Fibroblast of lung (primary cell): ENCODE measurements around the gene BAG5. TPM values are rescaled to one million over a fixed set of nuclear protein-coding genes. Genes with fewer than 3 reads are reported as not detected.

Source experiments
- DNase-seq, 2 donors: peaks; one replicate each; pipeline versions ENCODE4 v3.0.0 to v3.0.0-alpha.2; 2010; ENCODE audit warnings: low read depth in 2 of 2
- H2AFZ ChIP-seq: 2 replicates; pipeline ENCODE4 v1.5.1; 2012; ENCODE audit warnings: low read length, control low read depth, inconsistent platforms
- H3K27ac ChIP-seq: 2 replicates; pipeline ENCODE4 v1.5.1; 2011; ENCODE audit warnings: low read length, control low read depth; ENCODE audit not compliant: insufficient read depth
- H3K27me3 ChIP-seq: 2 replicates; pipeline ENCODE4 v1.5.1; 2011; ENCODE audit warnings: mild to moderate bottlenecking, low read length; ENCODE audit not compliant: control insufficient read depth, insufficient read depth
- H3K36me3 ChIP-seq: 2 replicates; pipeline ENCODE4 v1.5.1; 2011; ENCODE audit warnings: low read length; ENCODE audit not compliant: control insufficient read depth, insufficient read depth
- H3K4me1 ChIP-seq: 2 replicates; pipeline ENCODE4 v1.5.1; 2011; ENCODE audit warnings: low read length; ENCODE audit not compliant: control insufficient read depth, insufficient read depth; ENCODE audit errors: extremely low read depth
- H3K4me2 ChIP-seq: 2 replicates; pipeline ENCODE4 v1.5.1; 2011; ENCODE audit warnings: low read length, control low read depth; ENCODE audit not compliant: insufficient read depth; ENCODE audit errors: extremely low read depth
- H3K4me3 ChIP-seq, 4 experiments: fragments of 200-600 bp in 1 of 4; sonication (generic) in 1 of 4; replicated peaks in 1 of 4; 2 replicates each; pipeline ENCODE4 v1.5.1; 2011 to 2016; ENCODE audit warnings: low read length in 4 of 4, low read depth in 3 of 4, mild to moderate bottlenecking in 3 of 4, control low read depth in 2 of 4, inconsistent platforms in 1 of 4, mixed read lengths in 1 of 4; ENCODE audit not compliant: insufficient read depth in 1 of 4; ENCODE audit errors: control extremely low read depth in 1 of 4
- H3K79me2 ChIP-seq: 2 replicates; pipeline ENCODE4 v1.5.1; 2012; ENCODE audit warnings: mild to moderate bottlenecking, low read length, inconsistent platforms; ENCODE audit not compliant: control insufficient read depth, insufficient read depth
- H3K9ac ChIP-seq: 2 replicates; pipeline ENCODE4 v1.5.1; 2011; ENCODE audit warnings: mild to moderate bottlenecking, low read length, control low read depth; ENCODE audit not compliant: insufficient read depth
- H3K9me3 ChIP-seq: 2 replicates; pipeline ENCODE4 v1.5.1; 2012; ENCODE audit warnings: low read depth, low read length; ENCODE audit not compliant: control insufficient read depth, insufficient read depth
- H4K20me1 ChIP-seq: 2 replicates; pipeline ENCODE4 v1.5.1; 2011; ENCODE audit warnings: low read length; ENCODE audit not compliant: control insufficient read depth, insufficient read depth; ENCODE audit errors: extremely low read depth
- EZH2 ChIP-seq: IDR thresholded peaks from 2 replicates; pipeline ENCODE4 v1.5.1; 2012; ENCODE audit warnings: low read length, control low read depth, mild to moderate bottlenecking; ENCODE audit errors: missing control alignments
- polyA plus RNA-seq, 2 donors: library from polyadenylated mRNA; depleted of rRNA in 1 of 2; stranded (reverse) in 1 of 2; unstranded in 1 of 2; fragments of >200 nt; gene quantifications; 2 replicates each; pipeline ENCODE4 v1.2.1, GENCODE V29; 2011 to 2012; ENCODE audit warnings: missing spikeins in 1 of 2
- total RNA-seq: library from RNA; depleted of rRNA; stranded (reverse); fragments of >200 nt; gene quantifications from 2 replicates; pipeline ENCODE4 v1.2.1, GENCODE V29; 2014
- TF ChIP-seq, protein P1 (sequence below), 2 donors: IDR thresholded peaks in 1 of 2; conservative IDR thresholded peaks in 1 of 2; 1 replicate in 1 of 2; 2 replicates in 1 of 2; pipeline ENCODE4 v1.5.1; 2011 to 2012; ENCODE audit warnings: low read length in 2 of 2, control low read depth in 1 of 2, inconsistent platforms in 1 of 2, low read depth in 1 of 2, mild to moderate bottlenecking in 1 of 2

Gene BAG5
- total and polyA plus RNA-seq, 2 donors (not counting 1 experiment from before 2014, with no cell fraction given) = 14.9 to 25.8 TPM

DNA sequence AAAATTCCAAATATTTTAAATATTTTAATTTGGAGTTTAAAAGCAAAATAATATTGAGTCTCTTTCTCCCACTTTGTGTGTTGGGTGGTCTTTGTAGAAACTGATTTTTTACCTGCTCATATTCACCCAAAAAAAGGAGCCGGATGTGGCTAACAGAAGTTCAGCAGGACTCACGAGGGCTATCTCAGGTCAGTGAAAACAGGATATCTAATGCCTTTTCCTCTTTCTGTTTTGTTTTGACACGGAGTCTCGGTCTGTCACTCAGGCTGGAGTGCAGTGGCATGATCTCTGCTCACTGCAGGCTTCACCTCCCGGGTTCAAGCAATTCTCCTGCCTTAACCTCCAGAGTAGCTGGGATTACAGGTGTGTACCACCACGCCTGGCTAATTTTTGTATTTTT is 31.1 kb upstream of the BAG5 start:
- H3K9ac ChIP-seq = no peak overlapping the region

DNA sequence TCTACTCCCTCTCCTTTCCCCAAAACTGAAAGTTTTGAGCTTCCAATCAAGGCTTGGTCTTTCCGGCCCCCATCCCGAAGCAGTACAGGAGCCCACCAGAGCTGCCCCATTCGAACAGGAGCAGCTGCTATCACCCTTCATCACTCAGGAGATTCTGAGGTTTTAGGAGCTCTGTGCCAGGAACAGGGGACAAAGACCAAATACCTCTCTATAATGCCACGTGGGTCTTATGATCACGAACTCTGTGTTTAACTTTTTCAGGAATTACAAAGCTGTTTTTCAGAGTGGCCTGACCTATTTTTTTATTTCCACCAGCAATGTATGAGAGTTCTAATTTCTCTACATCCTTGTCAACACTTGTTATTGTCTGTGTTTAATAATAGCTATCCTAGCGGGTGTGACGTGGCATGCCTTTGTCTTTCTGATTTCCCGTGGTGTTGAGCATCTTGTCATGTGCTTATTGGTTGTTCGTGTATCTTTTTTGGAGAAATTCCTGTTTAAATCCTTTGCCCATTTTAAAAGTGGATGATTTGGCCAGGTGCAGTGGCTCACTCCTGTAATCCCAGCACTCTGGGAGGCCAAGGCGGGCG is 22.0 kb upstream of the BAG5 start:
- no peak overlapping the region for H2AFZ ChIP-seq

More for the DNA sequence above, 31.1 kb upstream of the BAG5 start:
- no peaks in the 10 kb centered on the region for H3K79me2 ChIP-seq
- H3K9me3 ChIP-seq = no peaks in the 10 kb centered on the region
- no peak overlapping the region for H3K4me3 ChIP-seq
- H3K27ac ChIP-seq = no peak overlapping the region
- no peak for DNase-seq
- no peak overlapping the region for H3K4me2 ChIP-seq
- TF ChIP-seq EZH2 = no peak
- TF ChIP-seq, protein P1, sequence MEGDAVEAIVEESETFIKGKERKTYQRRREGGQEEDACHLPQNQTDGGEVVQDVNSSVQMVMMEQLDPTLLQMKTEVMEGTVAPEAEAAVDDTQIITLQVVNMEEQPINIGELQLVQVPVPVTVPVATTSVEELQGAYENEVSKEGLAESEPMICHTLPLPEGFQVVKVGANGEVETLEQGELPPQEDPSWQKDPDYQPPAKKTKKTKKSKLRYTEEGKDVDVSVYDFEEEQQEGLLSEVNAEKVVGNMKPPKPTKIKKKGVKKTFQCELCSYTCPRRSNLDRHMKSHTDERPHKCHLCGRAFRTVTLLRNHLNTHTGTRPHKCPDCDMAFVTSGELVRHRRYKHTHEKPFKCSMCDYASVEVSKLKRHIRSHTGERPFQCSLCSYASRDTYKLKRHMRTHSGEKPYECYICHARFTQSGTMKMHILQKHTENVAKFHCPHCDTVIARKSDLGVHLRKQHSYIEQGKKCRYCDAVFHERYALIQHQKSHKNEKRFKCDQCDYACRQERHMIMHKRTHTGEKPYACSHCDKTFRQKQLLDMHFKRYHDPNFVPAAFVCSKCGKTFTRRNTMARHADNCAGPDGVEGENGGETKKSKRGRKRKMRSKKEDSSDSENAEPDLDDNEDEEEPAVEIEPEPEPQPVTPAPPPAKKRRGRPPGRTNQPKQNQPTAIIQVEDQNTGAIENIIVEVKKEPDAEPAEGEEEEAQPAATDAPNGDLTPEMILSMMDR (conservative IDR thresholded peaks at IDR 0.05 in 1 of 2, IDR thresholded peaks at IDR 0.05 in 1 of 2; ENCODE audit: low read depth in 1 of 2, low read length in 2 of 2) = no peak
- no peaks in the 10 kb centered on the region for H3K27me3 ChIP-seq
- peaks cover 3% of the 10 kb centered on the region for H3K36me3 ChIP-seq
- no peaks in the 10 kb centered on the region for H4K20me1 ChIP-seq
- H2AFZ ChIP-seq = no peak overlapping the region
- peaks cover 12% of the 10 kb centered on the region for H3K4me1 ChIP-seq

DNA sequence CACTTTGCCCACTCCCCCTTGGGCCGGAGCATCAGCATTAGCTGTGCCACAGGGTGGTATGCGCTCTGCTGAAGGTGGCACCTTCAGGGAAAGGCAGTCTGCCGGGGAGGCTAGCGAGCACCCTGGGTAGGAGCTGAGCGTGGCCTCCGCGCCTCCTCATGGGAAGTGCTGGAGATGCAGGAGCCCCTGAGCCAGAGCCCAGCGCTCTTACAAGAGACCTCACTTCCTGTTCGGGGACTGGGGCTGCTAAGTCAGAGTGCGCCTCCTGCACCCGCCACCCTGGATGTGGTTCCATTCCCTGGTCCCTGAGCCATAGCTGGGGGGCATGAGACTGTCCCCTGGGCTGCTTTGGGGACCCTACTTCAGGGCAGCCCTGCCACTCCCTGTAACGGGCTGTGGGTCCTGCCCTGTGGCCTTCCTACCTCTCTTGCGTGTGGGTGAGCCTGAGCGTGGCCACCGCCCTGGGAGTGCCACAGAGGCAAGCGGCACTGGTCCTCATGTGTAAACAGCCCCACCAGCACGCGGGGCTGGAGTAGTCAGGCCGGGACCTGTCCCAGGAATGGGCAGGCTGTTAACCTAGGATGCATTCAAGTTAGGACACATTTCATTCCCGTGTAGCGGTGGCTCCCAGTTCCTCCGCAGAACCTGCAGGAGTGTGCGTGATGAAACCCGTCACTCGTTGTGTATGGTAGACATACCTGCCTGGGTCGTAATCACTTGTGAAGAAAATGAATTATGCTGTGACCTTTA is 19.7 kb upstream of the BAG5 start:
- DNase-seq = no peak

More for the DNA sequence above, 22.0 kb upstream of the BAG5 start:
- H3K9ac ChIP-seq = no peak overlapping the region
- TF ChIP-seq, protein P1 (conservative IDR thresholded peaks at IDR 0.05 in 1 of 2, IDR thresholded peaks at IDR 0.05 in 1 of 2; ENCODE audit: low read depth in 1 of 2, low read length in 2 of 2) = no peak
- TF ChIP-seq EZH2 = no peak
- DNase-seq = no peak
- H4K20me1 ChIP-seq = no peaks in the 10 kb centered on the region
- no peaks in the 10 kb centered on the region for H3K9me3 ChIP-seq
- no peak overlapping the region for H3K4me3 ChIP-seq
- H3K27ac ChIP-seq = no peak overlapping the region
- H3K4me2 ChIP-seq = no peak overlapping the region
- H3K27me3 ChIP-seq = no peaks in the 10 kb centered on the region
- H3K4me1 ChIP-seq = no peaks in the 10 kb centered on the region
- H3K79me2 ChIP-seq = no peaks in the 10 kb centered on the region
- H3K36me3 ChIP-seq = no peaks in the 10 kb centered on the region

More for the DNA sequence above, 19.7 kb upstream of the BAG5 start:
- Histone ChIP-seq H3K27me3 (no peaks in the 10 kb centered on the region), H3K4me2 (no peak overlapping the region), H2AFZ (no peak overlapping the region), H3K4me1 (peaks cover 4% of the 10 kb centered on the region), H3K79me2 (peaks cover 3% of the 10 kb centered on the region), H3K9ac (no peak overlapping the region), H4K20me1 (no peaks in the 10 kb centered on the region), H3K27ac (no peak overlapping the region), H3K9me3 (no peaks in the 10 kb centered on the region), H3K36me3 (peaks cover 5% of the 10 kb centered on the region), H3K4me3 (no peak overlapping the region)
- no peak for TF ChIP-seq EZH2
